A673 (cell line): Measurements from ENCODE around the gene ANKDD1B. TPM values are rescaled to one million over a fixed set of nuclear protein-coding genes. Genes with fewer than 3 reads are reported as not detected.
A peak's percentile ranks its signal among the peaks of the same experiment; 100 is the strongest.

ENCODE experiments used
- BruUV-seq: library from RNA; stranded (reverse); fragments of 400-500 nt; replicated peaks from 2 replicates; lab custom pipeline; 2021; lab: Mats Ljungman, UMichigan
- CTCF ChIA-PET: fragments of 300-600 bp; sonication (Branson Sonifier 250); formaldehyde crosslinking; loops from one replicate; lab custom pipeline; 2022; ENCODE audit warnings: antibody characterized with exemption; lab: Charles Lee
- POLR2A ChIA-PET: fragments of 300-600 bp; sonication (Branson Sonifier 250); formaldehyde crosslinking; loops from one replicate; lab custom pipeline; 2022; ENCODE audit warnings: antibody characterized with exemption; ENCODE audit not compliant: low non-redundant PET; lab: Charles Lee
- DNase-seq: peaks from one replicate; pipeline ENCODE4 v3.0.0-alpha.2; 2015; ENCODE audit warnings: low spot score
- H3K27ac ChIP-seq: fragments of 200-600 bp; sonication (generic); 2 replicates; pipeline ENCODE4 v1.5.1; 2016; ENCODE audit warnings: mixed run types, low read depth, mild to moderate bottlenecking, mixed read lengths, antibody characterized with exemption, low read length; ENCODE audit not compliant: poor library complexity, severe bottlenecking
- H3K27me3 ChIP-seq: fragments of 200-600 bp; sonication (generic); replicated peaks from 2 replicates; pipeline ENCODE4 v1.6.1; 2017; ENCODE audit warnings: mixed run types, low read depth, mild to moderate bottlenecking, mixed read lengths, antibody characterized with exemption, low read length; ENCODE audit not compliant: insufficient read depth, poor library complexity
- H3K36me3 ChIP-seq: fragments of 200-600 bp; sonication (generic); 2 replicates; pipeline ENCODE4 v1.6.1; 2016; ENCODE audit warnings: mixed run types, mild to moderate bottlenecking, mixed read lengths, antibody characterized with exemption, low read length; ENCODE audit not compliant: insufficient read depth, poor library complexity, severe bottlenecking
- H3K4me1 ChIP-seq: fragments of 200-600 bp; sonication (generic); 2 replicates; pipeline ENCODE4 v1.6.1; 2017; ENCODE audit warnings: mixed run types, mild to moderate bottlenecking, mixed read lengths, antibody characterized with exemption, low read length; ENCODE audit not compliant: insufficient read depth, poor library complexity, severe bottlenecking
- H3K4me3 ChIP-seq: fragments of 200-600 bp; sonication (generic); 2 replicates; pipeline ENCODE4 v1.5.1; 2016; ENCODE audit warnings: low read depth, mixed run types, mild to moderate bottlenecking, mixed read lengths, low read length; ENCODE audit not compliant: poor library complexity, severe bottlenecking
- H3K9me3 ChIP-seq: fragments of 200-600 bp; sonication (generic); 2 replicates; pipeline ENCODE4 v1.6.1; 2016; ENCODE audit warnings: mixed run types, low read depth, mild to moderate bottlenecking, mixed read lengths, antibody characterized with exemption, low read length; ENCODE audit not compliant: poor library complexity, severe bottlenecking
- CTCF ChIP-seq: fragments of 300-800, 200-600 bp; sonication (generic); conservative IDR thresholded peaks from 2 replicates; pipeline ENCODE4 v1.5.1; 2017; ENCODE audit warnings: low read depth, mild to moderate bottlenecking, antibody characterized with exemption, low read length, moderate library complexity, mixed read lengths
- EZH2 ChIP-seq: fragments of 200-600 bp; sonication (generic); IDR thresholded peaks from 2 replicates; pipeline ENCODE4 v1.6.1; 2017; ENCODE audit warnings: borderline replicate concordance, low read depth, mild to moderate bottlenecking, mixed read lengths, antibody characterized with exemption, low read length; ENCODE audit not compliant: poor library complexity, severe bottlenecking
- intact Hi-C: fragments of 100-400 bp; cut with micrococcal nuclease; formaldehyde crosslinking; loops from one replicate; pipeline ENCODE4 v1.10.0; 2022; ENCODE audit not compliant: unreplicated experiment
- total RNA-seq: library from RNA; stranded (reverse); gene quantifications from 2 replicates; pipeline ENCODE4 v1.2.3, GENCODE V29; 2021

Gene ANKDD1B
- total RNA-seq, 1 experiment from 2014 or later: not detected

DNA sequence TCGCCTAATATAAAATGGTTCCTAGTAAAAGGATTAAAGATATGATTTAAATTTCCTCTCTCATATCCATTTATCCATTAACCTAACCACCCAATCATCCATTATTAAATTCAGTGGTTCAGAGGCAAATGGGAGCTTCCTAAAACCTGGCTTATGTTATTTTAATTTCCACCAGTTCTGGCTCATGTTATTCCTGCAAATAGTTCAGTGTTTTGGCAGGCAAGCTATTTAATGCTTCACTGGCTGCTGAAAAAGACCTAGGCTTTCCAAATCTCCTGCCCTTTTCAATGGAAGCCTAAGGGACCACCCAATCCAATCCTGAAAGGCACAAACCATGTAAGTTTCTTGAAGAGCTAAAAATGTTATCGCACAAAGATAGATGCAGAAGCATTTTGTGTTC is 53.7 kb downstream of the ANKDD1B start:
- ChIA-PET POLR2A (no interaction called here), CTCF (no interaction called here)
- TF ChIP-seq CTCF (no peak), EZH2 (no peak)
- H3K27ac ChIP-seq: no peak overlapping the region
- intact Hi-C loops: no loop called here
- no peaks in the 10 kb centered on the region for H3K9me3 ChIP-seq
- DNase-seq: no peak
- BruUV-seq: no TSS peak
- no peaks in the 10 kb centered on the region for H3K4me1 ChIP-seq
- H3K27me3 ChIP-seq: no peaks in the 10 kb centered on the region
- no peak overlapping the region for H3K4me3 ChIP-seq
- no peaks in the 10 kb centered on the region for H3K36me3 ChIP-seq

- Histone ChIP-seq H3K9me3 (no peaks in the 10 kb centered on the region), H3K27ac (no peak overlapping the region), H3K4me3 (no peak overlapping the region), H3K36me3 (no peaks in the 10 kb centered on the region), H3K27me3 (no peaks in the 10 kb centered on the region), H3K4me1 (no peaks in the 10 kb centered on the region)
- ChIA-PET CTCF (no interaction called here), POLR2A (no interaction called here)
- BruUV-seq: no TSS peak
- TF ChIP-seq CTCF: no peak
- TF ChIP-seq EZH2: no peak
- intact Hi-C loops: no loop called here
- DNase-seq: no peak
Observed at GRCh38 chr5:75666801-75667200, 55.5 kb downstream of the ANKDD1B start.

DNA sequence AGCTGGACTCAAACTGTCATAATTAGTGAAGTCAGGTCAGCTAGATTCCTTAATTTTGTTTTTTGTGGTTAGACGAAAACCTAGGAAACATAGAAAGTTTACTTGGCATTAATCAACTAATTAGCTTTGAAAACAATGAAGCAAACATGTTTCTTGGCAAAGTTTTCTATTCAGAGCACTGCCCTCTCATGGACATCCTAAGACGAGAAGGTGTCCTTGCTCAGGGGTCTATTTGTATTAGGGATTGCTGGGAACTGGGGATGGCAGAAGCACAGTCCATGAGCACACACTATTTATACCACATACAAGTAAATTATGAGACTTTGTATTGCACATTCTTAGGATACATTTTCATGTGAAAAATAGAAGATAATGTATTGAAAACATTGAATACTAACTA is 56.3 kb downstream of the ANKDD1B start:
- Histone ChIP-seq H3K4me1 (no peaks in the 10 kb centered on the region), H3K27me3 (no peaks in the 10 kb centered on the region), H3K27ac (no peak overlapping the region), H3K9me3 (no peaks in the 10 kb centered on the region), H3K36me3 (no peaks in the 10 kb centered on the region), H3K4me3 (no peak overlapping the region)
- no TSS peak for BruUV-seq
- TF ChIP-seq CTCF (peak; percentile 31; the same call in 1 of the 2 replicates), EZH2 (no peak)
- DNase-seq: peak; percentile 15
- intact Hi-C loops: no loop called here
- ChIA-PET CTCF (no interaction called here), POLR2A (no interaction called here)
